ENCODE data around the gene HELZ. TPM values are rescaled to one million over a fixed set of nuclear protein-coding genes. Genes with fewer than 3 reads are reported as not detected.

HELZ gene
- total and polyA plus RNA-seq, 8 donors: 27.2 to 64.6 (median 37.3) TPM

DNA sequence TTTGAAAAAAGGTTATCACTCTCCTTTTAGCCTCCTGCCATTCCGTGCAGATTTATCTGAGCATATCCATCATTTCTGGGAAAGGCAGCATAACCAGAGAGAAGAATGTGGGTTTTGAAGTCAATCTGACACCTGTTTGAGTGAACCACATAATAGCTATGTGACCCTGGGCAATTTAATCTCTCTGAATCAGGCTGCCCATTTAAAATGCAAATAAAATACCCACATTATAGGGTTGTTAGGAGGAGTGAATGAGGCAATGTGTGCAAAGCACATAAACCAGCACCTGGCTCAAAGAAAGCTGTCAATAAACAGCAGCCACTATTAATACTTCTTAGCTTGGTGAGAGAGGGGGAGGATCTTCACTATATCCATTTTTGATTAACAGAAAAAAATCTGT is 112.6 kb downstream of the HELZ start:
- Histone ChIP-seq H3K9me3 (no peaks in the 10 kb centered on the region), H3K27me3 (no peaks in the 10 kb centered on the region), H3K4me1 (no peaks in the 10 kb centered on the region), H3K4me3 (no peak overlapping the region), H3K36me3 (peaks cover 0 to 55% of the 10 kb centered on the region in 2 donors), H3K27ac (no peak overlapping the region)
- DNase-seq: no peak
- intact Hi-C loops (cut with DNase I): no loop called here
- no peak for ATAC-seq
- TF ChIP-seq, protein P1, sequence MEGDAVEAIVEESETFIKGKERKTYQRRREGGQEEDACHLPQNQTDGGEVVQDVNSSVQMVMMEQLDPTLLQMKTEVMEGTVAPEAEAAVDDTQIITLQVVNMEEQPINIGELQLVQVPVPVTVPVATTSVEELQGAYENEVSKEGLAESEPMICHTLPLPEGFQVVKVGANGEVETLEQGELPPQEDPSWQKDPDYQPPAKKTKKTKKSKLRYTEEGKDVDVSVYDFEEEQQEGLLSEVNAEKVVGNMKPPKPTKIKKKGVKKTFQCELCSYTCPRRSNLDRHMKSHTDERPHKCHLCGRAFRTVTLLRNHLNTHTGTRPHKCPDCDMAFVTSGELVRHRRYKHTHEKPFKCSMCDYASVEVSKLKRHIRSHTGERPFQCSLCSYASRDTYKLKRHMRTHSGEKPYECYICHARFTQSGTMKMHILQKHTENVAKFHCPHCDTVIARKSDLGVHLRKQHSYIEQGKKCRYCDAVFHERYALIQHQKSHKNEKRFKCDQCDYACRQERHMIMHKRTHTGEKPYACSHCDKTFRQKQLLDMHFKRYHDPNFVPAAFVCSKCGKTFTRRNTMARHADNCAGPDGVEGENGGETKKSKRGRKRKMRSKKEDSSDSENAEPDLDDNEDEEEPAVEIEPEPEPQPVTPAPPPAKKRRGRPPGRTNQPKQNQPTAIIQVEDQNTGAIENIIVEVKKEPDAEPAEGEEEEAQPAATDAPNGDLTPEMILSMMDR (IDR thresholded peaks at IDR 0.05): no peak

DNA sequence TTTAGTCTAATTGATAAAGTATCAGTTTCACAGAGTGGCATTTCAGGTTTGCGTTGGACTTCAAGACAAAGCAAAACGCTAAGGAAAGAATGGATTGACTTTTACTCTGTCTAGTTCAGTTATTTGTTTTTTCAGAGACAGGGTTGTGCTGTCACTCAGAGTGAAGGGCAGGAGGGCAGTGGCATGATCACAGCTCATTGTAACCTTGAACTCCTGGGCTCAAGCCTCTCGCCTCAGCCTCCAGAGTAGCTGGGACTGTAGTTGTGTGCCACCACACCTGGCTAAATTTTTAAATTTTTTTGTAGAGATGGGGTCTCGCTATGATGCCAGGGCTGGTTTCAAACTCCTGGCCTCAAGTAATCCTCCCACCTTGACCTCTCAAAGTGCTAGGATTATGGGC is 114.2 kb downstream of the HELZ start:
- ATAC-seq (no peak), DNase-seq (no peak)
- H3K4me3 ChIP-seq: no peak overlapping the region
- H3K4me1 ChIP-seq: no peaks in the 10 kb centered on the region
- no peaks in the 10 kb centered on the region for H3K27me3 ChIP-seq
- no peak overlapping the region for H3K27ac ChIP-seq
- TF ChIP-seq, protein P1 (IDR thresholded peaks at IDR 0.05): no peak
- no peaks in the 10 kb centered on the region for H3K9me3 ChIP-seq
- H3K36me3 ChIP-seq: peaks cover 0 to 46% of the 10 kb centered on the region in 2 donors
- intact Hi-C loops (cut with DNase I): no loop called here

DNA sequence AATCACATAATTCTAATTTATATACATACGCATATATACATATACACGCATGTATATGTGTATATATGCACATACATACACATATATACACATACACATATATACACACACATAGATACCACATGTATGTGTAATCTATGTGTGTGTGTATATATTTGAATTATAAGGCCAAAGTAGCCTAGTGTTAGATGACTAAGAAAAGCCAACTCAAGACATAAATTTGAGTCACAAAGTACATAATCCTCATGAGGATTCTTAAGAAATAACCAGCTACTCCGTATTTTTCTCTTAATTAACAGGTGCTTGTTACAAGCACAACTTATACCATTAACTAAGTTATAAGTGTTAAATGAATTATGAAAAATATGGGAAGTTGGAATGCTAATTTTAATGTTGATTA is 115.7 kb downstream of the HELZ start:
- intact Hi-C loops (cut with DNase I): no loop called here
- Histone ChIP-seq H3K27ac (no peak overlapping the region), H3K4me1 (no peaks in the 10 kb centered on the region), H3K4me3 (no peak overlapping the region), H3K27me3 (no peaks in the 10 kb centered on the region), H3K9me3 (no peaks in the 10 kb centered on the region), H3K36me3 (peaks cover 0 to 40% of the 10 kb centered on the region in 2 donors)
- ATAC-seq (no peak), DNase-seq (no peak)
- TF ChIP-seq, protein P1 (IDR thresholded peaks at IDR 0.05): no peak

DNA sequence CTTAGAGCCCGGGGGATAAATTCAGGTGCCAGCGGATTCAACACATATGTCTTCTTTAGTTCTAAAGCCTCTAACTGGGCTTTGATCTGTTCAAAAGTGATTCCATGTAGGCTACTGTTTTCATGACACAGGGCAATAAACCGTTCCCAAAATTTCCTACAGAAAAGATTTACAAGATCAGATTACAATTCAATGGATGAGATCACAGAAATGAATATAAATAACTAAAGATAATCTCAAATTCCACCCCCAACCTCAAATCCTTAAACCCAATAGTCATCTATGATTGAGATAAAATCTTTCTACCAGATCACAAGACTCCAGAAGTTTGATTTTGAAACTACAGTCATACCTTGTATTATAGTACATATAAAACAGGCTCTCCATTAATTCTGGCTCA is 116.3 kb downstream of the HELZ start:
- Histone ChIP-seq H3K9me3 (no peaks in the 10 kb centered on the region), H3K36me3 (peaks cover 0 to 36% of the 10 kb centered on the region in 2 donors), H3K27me3 (no peaks in the 10 kb centered on the region), H3K4me1 (no peaks in the 10 kb centered on the region), H3K27ac (no peak overlapping the region), H3K4me3 (no peak overlapping the region)
- ATAC-seq (no peak), DNase-seq (no peak)
- TF ChIP-seq, protein P1 (IDR thresholded peaks at IDR 0.05): no peak
- intact Hi-C loops (cut with DNase I): no loop called here

DNA sequence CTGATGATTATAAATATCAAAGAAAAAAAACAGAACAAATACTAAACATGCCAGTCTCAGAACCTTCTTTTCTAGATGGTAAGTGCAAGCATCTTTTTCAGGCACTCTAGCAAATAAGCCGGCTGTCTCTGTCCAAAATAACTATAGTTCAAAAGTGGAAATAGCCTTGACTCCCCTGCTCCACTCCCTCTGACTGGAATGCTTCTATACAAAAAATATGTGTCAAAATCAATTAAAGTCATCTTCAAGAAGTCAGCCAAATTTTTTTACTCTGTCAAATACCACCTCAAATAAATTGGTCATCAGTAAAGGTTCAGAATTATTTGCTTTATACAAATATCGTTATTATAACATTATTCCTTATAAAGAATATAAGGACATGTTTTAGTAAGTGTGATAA is 117.1 kb downstream of the HELZ start:
- Histone ChIP-seq H3K4me3 (no peak overlapping the region), H3K4me1 (no peaks in the 10 kb centered on the region), H3K36me3 (peaks cover 0 to 36% of the 10 kb centered on the region in 2 donors), H3K27ac (no peak overlapping the region), H3K27me3 (no peaks in the 10 kb centered on the region), H3K9me3 (no peaks in the 10 kb centered on the region)
- TF ChIP-seq, protein P1 (IDR thresholded peaks at IDR 0.05): no peak
- no peak for DNase-seq
- intact Hi-C loops (cut with DNase I): no loop called here
- no peak for ATAC-seq

Data from left lung (tissue), 10 donors.